Inflammatory macrophage treated with lipopolysaccharide for 4 hours (primary cell): ENCODE data around the gene PTPN9.
"Not testable (repeated sequence)": the region's sequence is repeated elsewhere in the genome, so short reads cannot be mapped to it uniquely, and the experiment has no call there.

Experiments
- DNase-seq: peaks from one replicate; pipeline ENCODE4 v3.0.0-alpha.2; 2020

PTPN9 gene

DNA sequence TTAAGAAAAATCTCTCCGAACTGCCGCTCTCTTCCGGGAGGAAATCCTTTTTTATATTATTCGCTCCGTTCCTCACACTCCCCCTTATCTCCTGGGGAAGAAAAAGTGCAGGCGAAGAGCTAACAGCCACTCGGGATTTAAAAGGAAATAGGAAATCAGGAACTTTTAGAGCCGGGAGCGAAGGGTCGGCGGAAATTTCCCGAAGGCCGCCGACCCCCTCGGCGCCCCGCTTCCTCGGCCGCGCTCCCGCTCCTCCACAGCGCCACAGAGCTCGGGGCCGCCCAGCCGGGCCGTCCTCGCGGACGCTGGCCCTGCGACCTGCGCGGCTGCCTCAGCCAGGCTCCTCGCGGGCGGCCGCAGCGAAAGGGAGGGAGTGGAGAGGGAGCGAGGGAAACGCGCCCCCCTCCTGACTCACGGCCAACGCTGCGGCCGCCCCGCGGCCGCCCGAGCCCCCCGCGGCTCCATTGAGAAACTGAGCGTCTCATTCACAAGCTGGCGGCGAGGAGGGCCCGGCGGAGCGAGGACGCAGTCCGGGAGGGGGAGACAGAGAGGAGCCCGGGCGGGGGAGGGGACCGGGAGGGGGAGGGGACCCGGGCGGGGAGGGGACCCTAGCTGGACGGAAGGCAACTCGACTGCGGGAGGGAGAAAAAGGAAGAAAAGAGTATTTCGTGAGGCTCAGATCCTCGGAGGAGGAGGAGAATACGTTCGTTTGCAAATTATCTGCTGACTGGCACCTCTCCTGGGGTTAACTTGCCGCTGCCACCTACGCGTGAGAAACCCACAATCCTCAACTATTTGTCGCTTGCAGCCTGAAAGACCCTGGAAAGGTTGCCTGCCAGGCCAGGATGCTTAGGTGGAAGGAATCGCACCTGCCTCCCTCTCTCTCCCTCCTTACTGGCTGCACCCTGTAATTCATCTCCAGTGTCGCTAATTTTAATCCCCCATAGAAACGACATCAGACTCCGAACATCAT lies at the start of gene PTPN9:
Gene PTPN9 (minus strand): TSS at position 368 of the 973 bp plus-strand sequence. CDS start 539 bp downstream, outside the sequence.
- peak; percentile 76 for DNase-seq

DNA sequence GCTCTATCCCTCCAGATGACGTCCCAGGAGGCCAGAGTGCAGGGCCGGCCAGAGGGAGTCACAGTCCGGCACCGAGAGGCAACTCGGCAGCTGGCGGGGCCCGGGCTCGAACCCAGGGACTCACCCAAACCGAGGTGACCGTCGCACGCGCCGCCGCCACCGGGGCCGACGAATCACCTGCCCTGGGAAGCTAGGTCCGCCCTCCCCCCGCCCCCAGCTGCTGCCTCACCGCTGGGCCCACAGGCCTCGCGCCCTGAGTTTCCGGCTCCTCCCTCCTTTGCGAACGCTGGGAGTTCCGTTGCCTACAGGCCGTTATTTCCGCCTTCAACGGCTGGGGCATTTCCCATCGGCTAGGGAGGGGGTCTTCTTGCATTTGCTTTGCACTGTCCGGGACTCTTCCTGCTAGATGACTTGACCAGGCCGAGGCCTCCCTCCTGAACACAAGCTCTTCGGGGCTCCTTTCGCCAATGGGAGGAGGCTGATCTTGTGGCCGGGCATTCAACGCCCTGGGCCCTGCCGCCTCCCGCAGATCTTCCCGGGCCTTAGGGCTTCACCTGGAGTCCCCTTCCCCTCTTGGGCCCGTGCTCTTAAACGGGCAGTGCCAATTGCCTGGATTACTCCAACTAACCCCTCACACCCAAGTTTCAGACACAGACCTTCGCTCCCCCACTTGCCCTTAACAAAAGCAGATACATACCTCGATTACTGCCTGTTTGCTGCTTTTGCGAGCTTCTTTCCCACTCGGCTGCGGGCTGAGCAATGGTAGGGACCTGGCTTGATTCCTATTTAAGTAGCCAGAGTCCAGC lies 46.6 kb upstream of the PTPN9 start, which contains the start of gene SNUPN:
Gene SNUPN (minus strand): TSS at position 184 of the 806 bp plus-strand sequence. CDS start 4,674 bp downstream, outside the sequence.
- peak; percentile 93 for DNase-seq

DNA sequence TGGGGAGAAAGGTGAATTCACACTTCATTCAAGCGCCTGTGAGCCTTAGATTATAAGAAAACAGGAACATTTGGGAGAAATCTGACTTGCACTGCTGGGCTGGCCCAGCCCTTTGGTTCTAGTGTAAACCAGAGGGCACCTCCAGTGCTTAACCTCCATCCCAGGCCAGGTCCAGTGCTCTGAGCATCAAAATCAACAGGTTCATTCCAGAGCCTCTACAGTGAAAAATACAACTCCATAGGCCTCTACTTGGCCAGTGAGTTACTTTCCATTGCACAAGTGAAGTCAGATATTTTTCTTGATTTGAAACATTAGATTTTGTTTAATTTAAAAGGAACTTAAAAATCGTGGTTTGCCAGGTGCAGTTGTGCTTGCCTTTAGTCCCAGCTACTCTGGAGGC lies 43.4 kb upstream of the PTPN9 start:
- DNase-seq = no peak

DNA sequence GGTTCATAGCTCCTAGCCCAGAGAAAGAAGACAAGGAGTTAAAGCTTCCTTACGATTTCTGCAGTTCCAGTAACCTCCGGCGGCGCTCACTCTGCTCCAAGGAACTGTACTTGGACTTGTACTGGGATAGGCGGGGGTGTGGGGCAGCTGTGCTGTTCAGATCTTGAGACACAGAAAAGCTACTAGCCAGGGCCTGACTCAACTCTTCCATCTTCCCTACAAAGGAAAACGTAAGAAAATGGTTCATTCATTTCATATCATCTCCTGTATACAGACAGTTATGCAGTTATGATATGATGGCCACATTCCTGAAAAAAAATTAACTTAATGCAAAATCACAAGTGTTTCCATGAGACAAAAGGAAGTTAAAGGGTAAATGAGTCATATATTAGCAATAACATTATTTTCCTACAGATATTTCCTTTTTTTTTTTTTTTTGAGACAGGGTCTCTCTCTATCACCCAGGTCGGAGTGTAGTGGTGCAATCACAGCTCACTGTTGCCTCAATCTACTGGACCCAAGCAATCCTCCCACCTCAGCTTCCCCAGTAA lies 41.8 kb upstream of the PTPN9 start:
- DNase-seq = peak; percentile 69

DNA sequence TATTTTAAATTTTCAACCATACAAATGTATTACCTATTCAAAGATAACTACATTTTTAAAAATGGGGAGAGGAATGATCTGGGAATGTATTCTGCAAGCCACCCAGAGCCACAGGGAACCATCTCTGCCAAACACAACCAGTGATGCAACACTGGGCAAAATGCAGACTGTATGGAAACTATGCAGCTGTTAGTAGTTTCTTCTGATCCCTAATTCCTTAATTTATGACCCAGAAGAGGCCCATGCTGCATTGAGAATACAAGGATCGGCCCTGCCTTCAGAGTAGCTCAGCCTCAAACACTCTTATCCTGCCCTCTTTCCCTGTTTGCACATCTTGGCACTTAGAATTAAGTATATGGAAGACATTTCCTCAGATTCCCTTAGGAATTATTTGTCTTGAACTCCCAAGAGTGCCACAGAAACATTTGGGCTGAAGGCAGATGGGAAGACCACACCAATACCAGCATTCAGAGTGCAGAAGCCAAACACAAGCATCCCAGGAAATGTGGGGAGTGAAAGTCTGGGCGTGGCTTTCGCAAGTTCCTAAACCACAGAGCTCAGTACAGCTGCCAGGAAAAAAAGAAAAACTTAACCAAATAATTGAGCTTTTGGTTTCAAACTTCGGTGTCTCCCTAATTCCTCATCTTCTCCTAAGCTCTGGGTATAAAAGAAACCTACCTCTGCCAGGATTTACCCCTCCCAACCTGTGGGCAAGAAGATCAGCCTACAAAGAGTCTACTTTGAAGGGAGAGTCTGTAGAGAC lies 41.1 kb upstream of the PTPN9 start:
- DNase-seq = peak; percentile 63

GRCh38 chr15:75616766-75617165 lies 37.7 kb upstream of the PTPN9 start:
- no peak for DNase-seq

- no peak for DNase-seq
Observed at GRCh38 chr15:75606711-75607699, 27.9 kb upstream of the PTPN9 start.

DNA sequence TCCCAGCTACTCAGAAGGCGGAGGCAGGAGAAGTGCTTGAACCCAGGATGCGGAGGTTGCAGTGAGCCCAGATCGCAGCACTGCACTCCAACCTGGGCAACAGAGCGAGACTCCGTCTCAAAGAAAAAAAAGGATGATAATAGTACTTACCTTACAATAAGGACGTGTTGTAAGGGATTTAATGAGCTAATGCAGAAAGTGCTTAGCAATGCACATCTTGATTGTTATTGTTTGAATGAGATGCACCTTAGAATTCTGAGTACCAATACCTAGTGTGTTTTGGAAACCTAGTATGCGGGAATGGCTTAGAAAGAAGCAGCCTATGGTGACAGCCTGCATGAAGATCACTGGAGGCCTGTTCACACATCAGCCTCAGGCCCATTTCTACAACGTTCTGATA lies 26.9 kb upstream of the PTPN9 start:
- no peak for DNase-seq

- no peak for DNase-seq
Observed at GRCh38 chr15:75599401-75599800, 20.3 kb upstream of the PTPN9 start.

GRCh38 chr15:75598361-75598760 lies 19.2 kb upstream of the PTPN9 start:
- no peak for DNase-seq

GRCh38 chr15:75597667-75598341 lies 18.7 kb upstream of the PTPN9 start:
- DNase-seq = peak; percentile 47

- DNase-seq = no peak
Observed at GRCh38 chr15:75596703-75597345, 17.7 kb upstream of the PTPN9 start.

DNA sequence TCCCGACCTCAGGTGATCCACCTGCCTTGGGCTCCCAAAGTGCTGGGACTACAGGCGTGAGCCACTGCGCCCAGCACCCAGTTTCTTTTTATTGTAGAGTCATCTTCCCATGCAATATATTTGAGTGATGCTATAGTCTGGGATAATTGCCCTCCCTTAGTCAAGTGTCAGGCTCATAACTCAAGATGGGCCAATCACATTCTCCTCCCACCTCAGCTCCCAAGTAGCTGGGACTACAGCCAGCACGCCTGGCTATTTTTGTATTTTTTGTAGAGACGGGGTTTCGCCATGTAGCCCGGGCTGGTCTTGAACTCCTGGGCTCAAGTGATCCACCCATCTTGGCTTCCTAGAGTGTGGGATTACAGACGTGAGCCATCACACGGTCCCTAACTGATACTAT lies 15.2 kb upstream of the PTPN9 start:
- no peak for DNase-seq

DNA sequence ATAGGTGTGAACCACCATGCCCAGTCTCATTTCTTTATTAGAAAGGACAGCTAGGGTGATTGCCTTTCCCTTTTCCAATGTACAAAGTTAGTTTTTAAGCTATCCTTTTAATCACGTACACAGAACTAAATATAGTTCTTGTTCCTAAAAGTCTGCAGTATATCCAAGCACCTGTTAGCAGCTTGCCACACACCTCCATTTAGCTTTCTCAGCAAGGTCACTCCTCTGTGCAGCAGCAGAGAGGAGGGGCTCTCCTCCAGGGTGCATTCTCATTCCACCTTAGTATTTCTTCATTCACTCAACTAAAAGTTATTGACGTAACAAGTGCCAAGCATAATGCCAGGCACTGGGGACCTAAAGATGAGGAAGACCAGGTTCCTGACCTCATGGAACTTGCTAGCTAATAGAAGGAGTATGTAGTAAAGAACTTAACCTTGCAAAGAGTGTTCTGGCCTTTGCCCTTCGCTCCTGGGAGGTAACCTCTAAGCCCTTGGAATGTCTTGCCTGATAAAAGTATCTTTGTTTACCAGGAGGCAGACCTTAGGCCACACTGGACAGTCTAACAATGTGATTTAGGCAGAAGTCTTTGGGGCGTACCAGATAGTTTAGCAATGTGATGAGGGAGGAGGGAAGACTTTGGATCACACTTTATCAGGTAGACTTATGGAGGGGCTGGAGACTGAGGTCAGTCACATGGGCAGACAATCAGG lies 12.7 kb upstream of the PTPN9 start:
- DNase-seq = no peak

GRCh38 chr15:75590239-75590638 lies 11.1 kb upstream of the PTPN9 start:
- no peak for DNase-seq

- no peak for DNase-seq
Observed at GRCh38 chr15:75589071-75589470, 10.0 kb upstream of the PTPN9 start.

- DNase-seq = not testable (repeated sequence)
Observed at GRCh38 chr15:75586422-75586821, 7.3 kb upstream of the PTPN9 start.

DNA sequence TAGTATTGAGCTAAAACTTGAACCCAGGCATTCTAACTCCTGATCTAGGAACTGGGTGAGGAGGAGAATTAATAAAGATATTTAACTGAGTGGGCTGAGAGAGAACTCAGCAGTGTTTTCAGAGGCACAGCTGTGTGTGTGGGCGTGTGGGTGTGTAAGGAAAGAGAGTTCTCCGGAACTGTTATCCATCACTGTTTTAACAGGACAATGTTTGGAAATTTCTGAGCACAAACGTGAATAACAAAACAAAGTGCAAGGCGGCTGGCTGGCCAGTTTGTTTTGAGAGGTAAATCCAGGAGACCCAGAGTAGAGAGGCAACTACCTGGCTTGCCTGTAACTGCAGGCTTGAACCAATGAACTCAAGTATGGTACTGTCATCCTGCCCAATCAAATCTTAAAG lies 5.0 kb upstream of the PTPN9 start:
- DNase-seq = peak; percentile 7

DNA sequence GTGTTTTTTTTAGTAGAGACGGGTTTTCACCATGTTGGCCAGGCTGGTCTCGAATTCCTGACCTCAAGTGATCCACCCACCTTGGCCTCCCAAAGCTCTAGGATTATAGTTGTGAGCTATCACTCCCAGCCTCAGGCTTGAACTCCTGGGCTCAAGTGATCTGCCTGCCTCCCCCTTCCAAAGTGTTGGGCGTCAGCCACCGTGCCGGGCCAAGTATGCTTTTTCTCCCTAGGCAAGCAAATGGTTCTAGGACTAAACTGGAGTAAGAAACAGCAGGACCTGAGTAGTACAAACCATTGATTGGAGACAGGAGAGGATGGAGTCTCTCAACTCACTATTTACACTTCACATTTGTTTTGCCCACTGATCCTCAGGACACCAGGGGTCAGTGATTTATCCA lies 4.6 kb upstream of the PTPN9 start:
- no peak for DNase-seq
